ENCODE measurements around the gene PIK3AP1. TPM values are rescaled to one million over a fixed set of nuclear protein-coding genes. Genes with fewer than 3 reads are reported as not detected.
"Not testable (repeated sequence)": the region's sequence is repeated elsewhere in the genome, so short reads cannot be mapped to it uniquely, and the experiment has no call there.

PIK3AP1 gene
- polyA plus RNA-seq, 1 donor from 2014 or later: 174 TPM

DNA sequence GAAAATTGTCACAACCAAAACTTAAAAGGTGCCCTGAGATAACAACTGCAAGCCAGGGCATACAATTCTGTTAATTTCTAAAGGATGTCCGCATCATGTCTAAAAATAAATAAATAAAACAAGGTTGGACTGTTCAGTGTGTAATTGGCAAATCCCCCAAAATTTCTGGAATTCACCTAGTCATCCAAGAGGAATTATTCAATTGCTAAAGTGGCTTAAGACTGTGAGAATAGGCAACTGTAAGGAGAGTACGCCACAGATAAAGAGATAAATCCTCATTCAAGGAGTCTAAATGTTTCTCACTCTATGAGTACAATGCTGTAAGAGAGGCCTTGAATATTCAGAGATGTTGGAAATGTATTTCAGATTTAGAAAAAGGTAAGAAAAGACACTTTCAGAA lies 37.2 kb downstream of the PIK3AP1 start:
- Mint-ChIP-seq H3K36me3 (peaks cover 20% of the 10 kb centered on the region), H3K4me3 (peak overlapping the region in 1 of 4 donors; percentile 63), H3K9me3 (peaks cover 0 to 1% (median 0%) of the 10 kb centered on the region in 3 donors), H3K27ac (peak overlapping the region in 2 of 3 donors; percentile 33 to 79), H3K4me1 (peaks cover 75 to 82% (median 76%) of the 10 kb centered on the region in 3 donors), H3K27me3 (no peaks in the 10 kb centered on the region)

- peak overlapping the region in 2 of 3 donors; percentile 58 to 78 for H3K27ac Mint-ChIP-seq
- peaks cover 23% of the 10 kb centered on the region for H3K36me3 Mint-ChIP-seq
- peaks cover 74 to 80% (median 78%) of the 10 kb centered on the region in 3 donors for H3K4me1 Mint-ChIP-seq
- H3K9me3 Mint-ChIP-seq: peaks cover 0 to 1% (median 0%) of the 10 kb centered on the region in 3 donors
- H3K4me3 Mint-ChIP-seq: peak overlapping the region in 2 of 4 donors; percentile 63 to 79
- no peaks in the 10 kb centered on the region for H3K27me3 Mint-ChIP-seq
These were observed 38.8 kb downstream of the PIK3AP1 start for GRCh38 chr10:96681524-96681923.

DNA sequence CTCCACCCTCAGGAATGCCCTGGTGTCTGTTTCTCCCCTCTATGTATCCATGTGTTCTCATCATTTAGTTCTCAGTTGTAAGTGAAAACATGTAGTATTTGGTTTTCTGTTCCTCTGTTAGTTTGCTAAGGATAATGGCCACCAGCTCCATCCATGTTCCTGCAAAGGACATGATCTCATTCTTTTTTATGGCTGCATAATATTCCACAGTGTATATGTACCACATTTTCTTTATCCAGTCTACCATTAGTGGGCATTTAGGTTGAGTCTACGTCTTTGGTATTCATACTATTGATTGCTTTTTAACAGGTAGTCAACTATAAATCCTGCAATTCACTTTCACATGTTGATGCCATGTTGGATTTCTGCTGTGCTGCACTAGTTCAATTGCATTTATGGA lies 39.9 kb downstream of the PIK3AP1 start:
- Mint-ChIP-seq H3K36me3 (peaks cover 23% of the 10 kb centered on the region), H3K27ac (peak overlapping the region in 2 of 3 donors; percentile 36 to 78), H3K4me3 (peak overlapping the region in 1 of 4 donors; percentile 1), H3K4me1 (peaks cover 67 to 76% (median 72%) of the 10 kb centered on the region in 3 donors)
- not testable (repeated sequence) for H3K9me3 Mint-ChIP-seq, H3K27me3 Mint-ChIP-seq

DNA sequence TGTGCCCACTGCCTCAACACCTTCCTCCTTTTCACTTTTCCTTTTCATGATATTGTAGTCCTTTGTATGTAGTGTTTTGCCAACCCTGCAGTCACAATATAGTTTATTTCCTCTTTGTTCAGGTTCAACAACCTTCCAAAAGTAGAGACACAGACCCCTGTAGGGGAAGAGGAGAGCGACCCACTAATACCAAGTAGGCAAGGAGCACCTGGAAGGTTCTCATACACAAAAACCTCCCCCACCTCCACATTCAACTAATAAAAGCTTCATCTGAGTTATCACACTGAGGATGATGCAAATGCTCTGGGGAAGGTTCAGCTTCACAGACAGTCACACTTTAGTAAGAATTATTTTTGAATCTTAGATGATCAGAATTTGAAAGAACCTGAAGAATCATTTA lies 41.6 kb downstream of the PIK3AP1 start:
- Mint-ChIP-seq H3K4me1 (peaks cover 60 to 76% (median 68%) of the 10 kb centered on the region in 3 donors), H3K27me3 (no peaks in the 10 kb centered on the region), H3K4me3 (peak overlapping the region in 3 of 4 donors; percentile 57 to 79 (median 74)), H3K36me3 (peaks cover 23% of the 10 kb centered on the region), H3K27ac (peak overlapping the region; percentile 37 to 92 (median 78)), H3K9me3 (peaks cover 0 to 1% (median 0%) of the 10 kb centered on the region in 3 donors)

DNA sequence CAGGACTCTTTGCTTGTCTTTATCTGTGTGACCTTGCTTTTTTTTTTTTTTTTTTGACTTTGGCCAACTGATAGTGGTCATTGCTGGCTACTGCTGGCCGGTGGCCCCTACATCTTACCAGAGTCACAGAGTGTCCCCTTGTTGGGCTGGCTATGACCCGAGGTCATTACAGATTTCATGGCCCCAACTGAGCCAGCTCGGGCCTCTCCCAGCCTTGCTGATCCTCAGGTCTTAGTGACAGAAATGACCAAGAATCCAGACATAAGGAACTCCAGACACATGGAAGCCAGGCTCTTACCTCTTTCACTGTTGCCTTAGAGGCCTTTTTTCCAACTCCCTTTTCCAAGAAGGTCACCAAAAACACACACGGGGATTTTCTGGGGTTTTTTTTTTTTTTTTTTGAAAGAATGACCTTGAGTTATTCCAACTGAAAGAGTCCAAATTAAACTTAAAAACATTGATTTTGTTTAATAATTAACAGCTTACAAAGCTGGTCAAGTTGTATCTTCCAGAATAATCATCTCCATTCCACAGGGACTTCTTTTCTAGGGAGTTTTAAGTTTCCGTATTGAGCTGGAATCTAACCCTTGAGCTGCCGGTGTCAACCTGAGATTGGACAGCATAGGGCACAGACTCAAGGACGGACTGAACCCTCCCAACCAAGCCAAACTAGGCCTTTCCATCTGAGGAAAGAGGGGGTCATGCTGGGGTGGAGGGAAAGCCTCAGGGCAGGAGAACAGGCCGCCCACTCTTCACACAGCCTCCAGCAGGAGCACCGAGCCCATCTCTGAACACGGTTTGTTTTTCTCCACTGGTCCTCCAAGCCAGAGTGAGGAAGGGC lies 43.8 kb downstream of the PIK3AP1 start:
- Mint-ChIP-seq H3K27ac (peak overlapping the region; percentile 85 to 92 (median 89)), H3K4me1 (peaks cover 54 to 79% (median 66%) of the 10 kb centered on the region in 3 donors), H3K4me3 (peak overlapping the region in 3 of 4 donors; percentile 28 to 92 (median 30)), H3K9me3 (peaks cover 0 to 1% (median 0%) of the 10 kb centered on the region in 3 donors), H3K36me3 (peaks cover 30% of the 10 kb centered on the region), H3K27me3 (no peaks in the 10 kb centered on the region)

DNA sequence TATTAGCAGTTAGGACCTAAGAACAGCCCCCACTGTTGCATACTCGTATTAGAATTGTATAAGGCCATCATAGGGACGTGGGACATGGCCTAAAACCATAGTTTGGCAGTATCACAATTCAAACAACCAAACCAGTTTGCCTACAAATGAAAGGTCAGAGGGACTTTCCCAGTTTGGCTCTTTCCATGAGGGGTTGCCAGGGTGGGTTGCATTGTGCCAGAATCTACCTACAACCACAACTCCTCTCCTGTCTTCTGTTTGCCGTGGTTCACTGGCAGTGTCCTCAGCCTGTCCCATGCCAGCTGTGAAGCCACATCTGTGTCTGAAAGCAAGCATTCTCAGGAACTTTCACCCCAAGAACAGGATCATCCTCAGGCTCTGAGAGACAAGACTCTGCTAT lies 44.5 kb downstream of the PIK3AP1 start:
- H3K4me1 Mint-ChIP-seq: peaks cover 54 to 79% (median 68%) of the 10 kb centered on the region in 3 donors
- peak overlapping the region in 2 of 3 donors; percentile 89 to 91 for H3K27ac Mint-ChIP-seq
- no peaks in the 10 kb centered on the region for H3K9me3 Mint-ChIP-seq
- H3K27me3 Mint-ChIP-seq: no peaks in the 10 kb centered on the region
- H3K4me3 Mint-ChIP-seq: peak overlapping the region in 2 of 4 donors; percentile 28 to 30
- peaks cover 28% of the 10 kb centered on the region for H3K36me3 Mint-ChIP-seq

DNA sequence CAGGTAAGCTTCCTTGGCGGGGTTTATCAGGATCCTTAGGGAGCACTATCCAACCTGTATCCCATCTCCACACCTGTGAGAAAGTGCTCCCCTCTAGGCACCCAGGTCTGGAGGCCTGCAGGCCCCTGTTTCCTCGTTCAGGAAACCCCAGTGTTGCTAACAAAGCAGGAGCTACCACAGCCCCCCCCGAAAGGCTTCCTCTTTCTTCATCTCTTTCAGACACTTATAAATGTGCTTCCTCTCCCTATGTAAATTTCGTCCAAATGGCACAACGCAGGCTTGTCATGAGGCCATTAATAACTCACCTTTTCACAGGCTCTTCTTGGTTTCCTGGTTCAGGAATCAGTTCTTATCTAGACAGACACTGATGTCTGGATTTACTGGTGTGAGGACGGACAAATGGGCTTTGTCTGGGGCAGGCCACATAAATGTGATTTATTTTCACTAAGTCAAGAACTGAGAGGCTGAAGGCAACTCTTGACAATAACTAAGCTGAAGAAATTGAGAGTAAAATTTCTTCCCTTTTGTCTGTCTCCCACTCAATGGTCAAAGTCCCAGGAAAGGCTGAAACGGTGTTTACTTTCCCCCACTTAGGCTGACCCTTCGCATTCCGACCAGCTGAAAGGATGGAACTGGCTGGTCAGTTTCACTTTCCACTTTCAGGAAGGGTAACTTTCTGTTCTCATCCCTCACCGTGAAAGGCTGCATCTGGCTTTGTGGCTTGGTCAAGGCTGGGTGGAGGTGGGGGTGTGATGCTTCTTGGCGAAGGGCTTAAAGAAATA lies 46.8 kb downstream of the PIK3AP1 start:
- peak overlapping the region; percentile 91 to 98 (median 97) for H3K27ac Mint-ChIP-seq

GRCh38 chr10:96672481-96673175 lies 47.7 kb downstream of the PIK3AP1 start:
- peak overlapping the region; percentile 70 to 94 (median 80) for H3K4me3 Mint-ChIP-seq
- H3K36me3 Mint-ChIP-seq: peaks cover 11% of the 10 kb centered on the region
- H3K27ac Mint-ChIP-seq: peak overlapping the region; percentile 91 to 98 (median 97)
- no peaks in the 10 kb centered on the region for H3K27me3 Mint-ChIP-seq
- H3K4me1 Mint-ChIP-seq: peaks cover 48 to 77% (median 64%) of the 10 kb centered on the region in 3 donors
- no peaks in the 10 kb centered on the region for H3K9me3 Mint-ChIP-seq

More for the DNA sequence above, 46.8 kb downstream of the PIK3AP1 start:
- Mint-ChIP-seq H3K4me3 (peak overlapping the region; percentile 70 to 94 (median 80)), H3K27me3 (no peaks in the 10 kb centered on the region), H3K9me3 (no peaks in the 10 kb centered on the region), H3K36me3 (peaks cover 11% of the 10 kb centered on the region), H3K4me1 (peaks cover 48 to 76% (median 60%) of the 10 kb centered on the region in 3 donors)

DNA sequence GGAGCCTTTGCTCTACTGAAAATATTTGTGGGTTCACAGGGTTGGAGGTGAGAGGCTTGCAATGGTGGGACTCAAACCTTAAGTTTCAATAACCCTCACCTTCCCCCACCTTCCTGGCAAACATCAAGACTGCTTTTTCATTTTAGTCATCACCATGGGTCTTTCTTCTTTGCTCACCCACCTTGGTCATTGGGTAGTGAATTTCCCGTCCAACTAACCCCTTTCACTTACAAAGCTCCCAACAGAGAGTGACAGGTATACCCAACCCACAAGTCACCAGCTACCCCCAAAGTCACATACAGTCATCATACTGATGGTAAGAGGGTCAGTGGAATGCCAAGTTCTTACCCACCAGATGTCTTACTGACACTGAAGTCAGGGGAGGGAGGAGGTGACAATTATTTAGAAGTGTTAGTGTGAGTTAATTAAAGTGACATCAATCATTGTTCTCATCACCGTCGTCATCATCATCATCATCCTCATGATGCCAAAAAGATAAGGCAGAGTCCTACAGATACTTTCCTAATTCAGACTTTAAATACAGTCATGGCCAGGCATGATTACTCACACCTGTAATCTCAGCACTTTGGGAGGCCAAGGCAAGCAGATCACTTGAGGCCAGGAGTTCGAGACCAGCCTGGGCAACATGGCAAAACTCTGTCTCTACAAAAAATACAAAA lies 49.0 kb downstream of the PIK3AP1 start:
- no peaks in the 10 kb centered on the region for H3K9me3 Mint-ChIP-seq
- H3K4me3 Mint-ChIP-seq: peak overlapping the region; percentile 45 to 94 (median 74)
- peak overlapping the region; percentile 82 to 97 (median 91) for H3K27ac Mint-ChIP-seq
- H3K36me3 Mint-ChIP-seq: peaks cover 8% of the 10 kb centered on the region
- H3K4me1 Mint-ChIP-seq: peaks cover 51 to 75% (median 64%) of the 10 kb centered on the region in 3 donors
- no peaks in the 10 kb centered on the region for H3K27me3 Mint-ChIP-seq

- Mint-ChIP-seq H3K27me3 (no peaks in the 10 kb centered on the region), H3K36me3 (peaks cover 8% of the 10 kb centered on the region), H3K4me1 (peaks cover 51 to 70% (median 62%) of the 10 kb centered on the region in 3 donors), H3K9me3 (no peaks in the 10 kb centered on the region), H3K27ac (peak overlapping the region; percentile 82 to 97 (median 91)), H3K4me3 (peak overlapping the region; percentile 45 to 94 (median 74))
These were observed 49.5 kb downstream of the PIK3AP1 start for GRCh38 chr10:96670786-96671185.

GRCh38 chr10:96667401-96667800 lies 52.9 kb downstream of the PIK3AP1 start:
- Mint-ChIP-seq H3K27ac (peak overlapping the region; percentile 85 to 92 (median 90)), H3K36me3 (peaks cover 5% of the 10 kb centered on the region)

DNA sequence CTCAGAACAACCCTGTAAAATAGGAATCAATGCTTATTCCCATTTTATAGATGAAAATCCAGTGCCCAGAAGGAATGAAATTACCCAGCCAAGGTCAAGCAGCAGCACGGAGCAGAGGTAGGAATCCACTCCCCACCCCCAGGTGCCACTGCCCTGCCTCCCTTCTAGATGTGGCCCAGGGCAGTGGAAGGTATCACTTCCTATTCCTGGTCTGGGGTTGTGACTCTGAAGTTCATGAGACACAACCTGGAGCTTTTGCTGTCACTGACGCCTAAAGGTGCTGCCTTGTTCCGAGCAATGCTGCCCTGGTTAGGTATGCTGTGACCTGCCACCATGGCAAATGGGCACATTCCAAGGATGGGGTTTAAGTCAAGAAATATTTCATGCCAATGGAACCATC lies 53.6 kb downstream of the PIK3AP1 start:
- Mint-ChIP-seq H3K4me1 (peaks cover 59 to 61% (median 61%) of the 10 kb centered on the region in 3 donors), H3K9me3 (no peaks in the 10 kb centered on the region), H3K36me3 (peaks cover 3% of the 10 kb centered on the region), H3K27ac (peak overlapping the region; percentile 85 to 92 (median 90)), H3K4me3 (peak overlapping the region; percentile 34 to 88 (median 61)), H3K27me3 (no peaks in the 10 kb centered on the region)

More at GRCh38 chr10:96667401-96667800, 52.9 kb downstream of the PIK3AP1 start:
- no peaks in the 10 kb centered on the region for H3K9me3 Mint-ChIP-seq
- H3K4me1 Mint-ChIP-seq: peaks cover 60 to 66% (median 65%) of the 10 kb centered on the region in 3 donors
- H3K27me3 Mint-ChIP-seq: no peaks in the 10 kb centered on the region
- peak overlapping the region; percentile 34 to 88 (median 48) for H3K4me3 Mint-ChIP-seq

GRCh38 chr10:96665306-96665705 lies 55.0 kb downstream of the PIK3AP1 start:
- Mint-ChIP-seq H3K4me1 (peaks cover 55 to 58% (median 58%) of the 10 kb centered on the region in 3 donors), H3K27me3 (no peaks in the 10 kb centered on the region), H3K4me3 (peak overlapping the region in 2 of 4 donors; percentile 55 to 81), H3K36me3 (peaks cover 4% of the 10 kb centered on the region), H3K9me3 (no peaks in the 10 kb centered on the region), H3K27ac (peak overlapping the region; percentile 21 to 89 (median 42))

All from IgD-negative memory B cell (primary cell).